ENCODE measurements around the gene TTLL10.

The TTLL10 gene

DNA sequence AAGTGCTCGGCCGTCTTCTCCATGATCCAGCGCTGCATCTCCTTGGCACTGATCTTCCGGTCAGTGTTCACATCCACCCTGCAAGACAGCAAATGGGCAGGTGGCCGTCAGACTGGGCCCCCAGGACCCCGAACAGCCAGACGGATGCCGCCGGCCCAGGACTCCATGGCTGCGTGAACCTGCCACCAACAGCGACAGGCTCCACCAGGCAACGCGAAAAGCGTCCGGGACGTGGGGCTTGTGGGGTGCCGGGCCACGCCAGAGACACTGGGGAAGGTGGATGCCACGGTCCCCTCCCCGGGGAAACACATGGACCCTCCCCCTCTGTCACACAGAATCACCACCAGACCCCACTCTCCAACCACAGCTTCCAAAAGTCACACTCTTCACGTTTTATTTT, 50.2 kb downstream of the TTLL10 start:
- H3K4me3 ChIP-seq (ENCODE audit: low read length), result no peak overlapping the region
- no peaks in the 10 kb centered on the region for H3K27me3 ChIP-seq (replicated peaks; ENCODE audit: control insufficient read depth, insufficient read depth, low read length)
- no peaks in the 10 kb centered on the region for H3K9me3 ChIP-seq (ENCODE audit: control insufficient read depth, low read length)
- H3K9ac ChIP-seq (ENCODE audit: low read length), result no peak overlapping the region
- no peak for DNase-seq (ENCODE audit: low read depth)
- H3K4me1 ChIP-seq (ENCODE audit: control insufficient read depth, insufficient read depth, low read length), result no peaks in the 10 kb centered on the region
- H3K36me3 ChIP-seq (ENCODE audit: control insufficient read depth, insufficient read depth, low read length, severe bottlenecking), result peaks cover 70% of the 10 kb centered on the region

- Histone ChIP-seq H3K27me3 (replicated peaks; ENCODE audit: control insufficient read depth, insufficient read depth, low read length) (no peaks in the 10 kb centered on the region), H3K9me3 (ENCODE audit: control insufficient read depth, low read length) (no peaks in the 10 kb centered on the region), H3K9ac (ENCODE audit: low read length) (no peak overlapping the region), H3K36me3 (ENCODE audit: control insufficient read depth, insufficient read depth, low read length, severe bottlenecking) (peaks cover 71% of the 10 kb centered on the region), H3K4me3 (ENCODE audit: low read length) (no peak overlapping the region), H3K4me1 (ENCODE audit: control insufficient read depth, insufficient read depth, low read length) (peaks cover 10% of the 10 kb centered on the region)
- no peak for DNase-seq (ENCODE audit: low read depth)
These were observed 51.7 kb downstream of the TTLL10 start for GRCh38 chr1:1225238-1225845.

GRCh38 chr1:1225913-1226312, 52.2 kb downstream of the TTLL10 start:
- H3K27me3 ChIP-seq (replicated peaks; ENCODE audit: control insufficient read depth, insufficient read depth, low read length), result no peaks in the 10 kb centered on the region
- DNase-seq (ENCODE audit: low read depth), result no peak
- peaks cover 65% of the 10 kb centered on the region for H3K36me3 ChIP-seq (ENCODE audit: control insufficient read depth, insufficient read depth, low read length, severe bottlenecking)
- H3K4me3 ChIP-seq (ENCODE audit: low read length), result no peak overlapping the region
- H3K9me3 ChIP-seq (ENCODE audit: control insufficient read depth, low read length), result no peaks in the 10 kb centered on the region
- H3K9ac ChIP-seq (ENCODE audit: low read length), result no peak overlapping the region
- peaks cover 11% of the 10 kb centered on the region for H3K4me1 ChIP-seq (ENCODE audit: control insufficient read depth, insufficient read depth, low read length)

DNA sequence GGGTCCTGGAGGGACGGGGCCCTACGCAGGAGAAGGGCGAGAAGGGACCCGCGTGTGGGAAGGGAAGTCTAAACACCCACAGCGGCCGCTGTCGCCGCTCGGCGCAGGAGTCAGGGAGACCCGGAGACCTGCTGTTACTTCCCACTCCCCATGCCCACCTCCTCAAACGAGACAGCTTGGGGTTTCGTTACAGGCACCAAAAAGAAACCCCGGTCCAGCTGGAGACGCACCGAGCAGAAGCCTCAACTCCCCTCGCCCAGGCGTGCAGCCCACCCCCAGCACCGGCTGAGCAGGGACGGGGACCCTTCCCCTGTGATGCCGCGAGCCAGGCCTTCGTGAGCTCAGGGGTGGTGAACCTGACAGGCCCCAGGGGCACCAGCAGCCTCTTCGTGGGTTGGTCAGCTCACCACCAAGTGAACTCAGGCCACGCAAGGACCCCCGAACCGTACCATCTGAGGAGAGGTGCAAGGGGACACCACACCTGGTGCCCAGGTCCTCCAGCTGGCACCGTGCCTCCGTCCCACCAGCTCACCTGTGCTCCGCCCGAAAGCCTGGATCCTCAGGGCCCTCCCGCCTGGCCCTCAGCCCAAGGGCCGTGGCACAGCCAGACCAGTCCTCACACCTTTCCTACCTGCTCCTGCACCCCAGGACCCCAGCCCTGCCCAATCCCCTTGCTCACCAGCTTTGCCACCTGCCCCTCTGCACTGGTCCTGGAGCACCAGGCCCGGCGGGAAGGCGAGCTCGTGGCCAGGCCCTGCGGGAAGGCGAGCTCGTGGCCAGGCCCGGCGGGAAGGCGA, 53.1 kb downstream of the TTLL10 start:
- peaks cover 11% of the 10 kb centered on the region for H3K4me1 ChIP-seq (ENCODE audit: control insufficient read depth, insufficient read depth, low read length)
- no peaks in the 10 kb centered on the region for H3K27me3 ChIP-seq (replicated peaks; ENCODE audit: control insufficient read depth, insufficient read depth, low read length)
- H3K4me3 ChIP-seq (ENCODE audit: low read length), result no peak overlapping the region
- no peak for DNase-seq (ENCODE audit: low read depth)
- no peak overlapping the region for H3K9ac ChIP-seq (ENCODE audit: low read length)
- no peaks in the 10 kb centered on the region for H3K9me3 ChIP-seq (ENCODE audit: control insufficient read depth, low read length)
- H3K36me3 ChIP-seq (ENCODE audit: control insufficient read depth, insufficient read depth, low read length, severe bottlenecking), result peaks cover 57% of the 10 kb centered on the region

DNA sequence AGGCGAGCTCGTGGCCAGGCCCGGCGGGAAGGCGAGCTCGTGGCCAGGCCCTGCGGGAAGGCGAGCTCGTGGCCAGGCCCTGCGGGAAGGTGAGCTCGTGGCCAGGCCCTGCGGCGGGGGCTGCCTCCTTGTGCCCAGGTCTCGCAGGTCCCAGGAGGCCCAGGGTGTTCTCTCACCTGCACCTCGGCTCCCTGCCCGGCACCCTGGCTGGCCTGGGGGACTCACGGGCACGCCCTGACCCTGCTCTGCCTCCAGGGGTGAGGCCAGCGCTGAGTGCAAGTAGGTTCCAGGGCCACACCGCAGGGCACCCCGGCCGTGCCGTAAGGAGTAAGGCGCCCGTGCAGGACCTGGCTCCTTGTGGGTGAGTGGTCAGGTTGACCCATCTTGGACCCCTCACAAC, 53.7 kb downstream of the TTLL10 start:
- no peaks in the 10 kb centered on the region for H3K27me3 ChIP-seq (replicated peaks; ENCODE audit: control insufficient read depth, insufficient read depth, low read length)
- no peak overlapping the region for H3K4me3 ChIP-seq (ENCODE audit: low read length)
- H3K9me3 ChIP-seq (ENCODE audit: control insufficient read depth, low read length), result no peaks in the 10 kb centered on the region
- peaks cover 11% of the 10 kb centered on the region for H3K4me1 ChIP-seq (ENCODE audit: control insufficient read depth, insufficient read depth, low read length)
- no peak for DNase-seq (ENCODE audit: low read depth)
- peaks cover 51% of the 10 kb centered on the region for H3K36me3 ChIP-seq (ENCODE audit: control insufficient read depth, insufficient read depth, low read length, severe bottlenecking)
- H3K9ac ChIP-seq (ENCODE audit: low read length), result no peak overlapping the region

- Histone ChIP-seq H3K4me1 (ENCODE audit: control insufficient read depth, insufficient read depth, low read length) (peaks cover 19% of the 10 kb centered on the region), H3K36me3 (ENCODE audit: control insufficient read depth, insufficient read depth, low read length, severe bottlenecking) (peaks cover 43% of the 10 kb centered on the region), H3K9me3 (ENCODE audit: control insufficient read depth, low read length) (no peaks in the 10 kb centered on the region), H3K27me3 (replicated peaks; ENCODE audit: control insufficient read depth, insufficient read depth, low read length) (no peaks in the 10 kb centered on the region), H3K4me3 (ENCODE audit: low read length) (no peak overlapping the region), H3K9ac (ENCODE audit: low read length) (no peak overlapping the region)
- no peak for DNase-seq (ENCODE audit: low read depth)
These were observed 54.5 kb downstream of the TTLL10 start for GRCh38 chr1:1228187-1228586.

GRCh38 chr1:1228596-1229321, 55.1 kb downstream of the TTLL10 start:
- H3K9ac ChIP-seq (ENCODE audit: low read length), result no peak overlapping the region
- no peaks in the 10 kb centered on the region for H3K9me3 ChIP-seq (ENCODE audit: control insufficient read depth, low read length)
- no peaks in the 10 kb centered on the region for H3K27me3 ChIP-seq (replicated peaks; ENCODE audit: control insufficient read depth, insufficient read depth, low read length)
- no peak for DNase-seq (ENCODE audit: low read depth)
- peaks cover 22% of the 10 kb centered on the region for H3K4me1 ChIP-seq (ENCODE audit: control insufficient read depth, insufficient read depth, low read length)
- H3K36me3 ChIP-seq (ENCODE audit: control insufficient read depth, insufficient read depth, low read length, severe bottlenecking), result peaks cover 40% of the 10 kb centered on the region
- H3K4me3 ChIP-seq (ENCODE audit: low read length), result no peak overlapping the region

DNA sequence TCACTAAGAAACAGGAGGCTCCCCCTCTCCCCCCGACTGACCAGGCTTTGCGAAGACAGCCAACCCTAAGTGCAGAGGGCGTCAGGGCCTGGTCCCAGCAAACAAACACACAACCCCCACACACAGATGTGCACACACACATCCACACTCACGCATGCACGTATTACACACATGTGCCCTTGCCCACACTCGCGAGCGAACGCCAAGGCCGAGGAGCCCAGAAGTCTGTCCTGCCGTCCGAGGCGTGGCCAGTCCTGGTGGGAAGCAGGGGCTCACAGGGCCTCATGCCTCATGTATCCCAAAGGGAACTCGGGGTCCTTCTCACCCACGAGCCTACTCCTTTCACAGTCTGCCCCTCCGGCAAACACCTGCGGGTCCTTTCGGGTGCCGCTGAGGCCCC, 56.1 kb downstream of the TTLL10 start:
- Histone ChIP-seq H3K9ac (ENCODE audit: low read length) (peak overlapping the region; percentile 94), H3K9me3 (ENCODE audit: control insufficient read depth, low read length) (no peaks in the 10 kb centered on the region), H3K4me3 (ENCODE audit: low read length) (peak overlapping the region; percentile 87), H3K4me1 (ENCODE audit: control insufficient read depth, insufficient read depth, low read length) (peaks cover 22% of the 10 kb centered on the region), H3K36me3 (ENCODE audit: control insufficient read depth, insufficient read depth, low read length, severe bottlenecking) (peaks cover 36% of the 10 kb centered on the region), H3K27me3 (replicated peaks; ENCODE audit: control insufficient read depth, insufficient read depth, low read length) (no peaks in the 10 kb centered on the region)
- DNase-seq (ENCODE audit: low read depth), result no peak

- Histone ChIP-seq H3K9ac (ENCODE audit: low read length) (peak overlapping the region; percentile 94), H3K27me3 (replicated peaks; ENCODE audit: control insufficient read depth, insufficient read depth, low read length) (no peaks in the 10 kb centered on the region), H3K36me3 (ENCODE audit: control insufficient read depth, insufficient read depth, low read length, severe bottlenecking) (peaks cover 26% of the 10 kb centered on the region), H3K9me3 (ENCODE audit: control insufficient read depth, low read length) (no peaks in the 10 kb centered on the region), H3K4me3 (ENCODE audit: low read length) (peak overlapping the region; percentile 87), H3K4me1 (ENCODE audit: control insufficient read depth, insufficient read depth, low read length) (peaks cover 22% of the 10 kb centered on the region)
- DNase-seq (ENCODE audit: low read depth), result peak; percentile 55
These were observed 57.1 kb downstream of the TTLL10 start for GRCh38 chr1:1230656-1231399.

DNA sequence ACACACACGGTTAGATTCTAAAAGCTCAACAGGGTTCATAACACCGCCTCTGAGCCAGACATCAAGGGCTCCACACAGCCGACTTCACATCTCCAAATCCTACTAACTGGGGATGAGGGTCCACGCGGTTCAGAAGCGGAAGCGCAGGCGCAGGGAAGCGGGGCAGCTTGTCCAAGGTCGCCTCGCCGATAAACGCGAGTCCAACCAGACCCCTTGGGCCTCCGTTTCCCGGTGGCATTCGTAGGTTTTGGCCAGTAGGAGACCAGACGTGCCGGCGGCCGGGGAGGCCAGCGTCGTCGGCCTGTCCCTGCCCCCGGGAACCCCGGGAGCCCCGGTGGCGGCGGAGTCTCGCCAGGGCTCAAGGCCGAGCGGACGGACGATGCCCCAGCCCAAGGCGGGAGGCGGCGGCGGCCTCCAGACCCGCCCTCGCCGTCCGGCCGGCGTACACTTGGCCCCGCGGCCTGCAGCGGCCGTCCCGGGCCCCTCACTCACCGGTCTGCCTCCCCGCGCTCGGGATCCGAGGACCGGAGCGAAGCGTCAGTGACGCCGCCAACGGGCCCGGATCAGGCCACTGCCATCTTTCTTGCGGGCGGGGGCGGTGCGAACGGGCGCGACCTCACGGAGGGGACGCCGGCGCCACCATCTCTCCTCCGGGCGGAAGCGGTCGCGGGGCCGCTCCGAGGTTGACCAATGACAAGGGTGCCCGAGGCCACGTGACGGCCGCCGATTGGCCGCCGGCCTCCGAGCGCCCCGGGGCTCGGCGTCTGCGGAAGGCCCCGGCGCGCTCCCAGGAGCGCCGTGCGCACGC, 57.9 kb downstream of the TTLL10 start, which contains the start of gene SDF4:
Gene SDF4, minus strand, starts transcription at position 602 of the 808 bp plus-strand sequence. CDS start 3,229 bp downstream, outside the sequence.
- Histone ChIP-seq H3K36me3 (ENCODE audit: control insufficient read depth, insufficient read depth, low read length, severe bottlenecking) (peaks cover 20% of the 10 kb centered on the region), H3K4me1 (ENCODE audit: control insufficient read depth, insufficient read depth, low read length) (peaks cover 22% of the 10 kb centered on the region), H3K27me3 (replicated peaks; ENCODE audit: control insufficient read depth, insufficient read depth, low read length) (no peaks in the 10 kb centered on the region), H3K9me3 (ENCODE audit: control insufficient read depth, low read length) (no peaks in the 10 kb centered on the region), H3K4me3 (ENCODE audit: low read length) (peak within 1 kb of the TSS; percentile 87), H3K9ac (ENCODE audit: low read length) (peak within 1 kb of the TSS; percentile 94)
- peak; percentile 98 for DNase-seq (ENCODE audit: low read depth)
